Stimulated activated CD8-positive, alpha-beta memory T cell treated with anti-CD3 and anti-CD28 coated beads, Interleukin-12 subunit alpha, Interleukin-12 subunit beta, amount 100 ng/mL, for 4 hours (primary cell): ENCODE measurements around the gene AKT2.
A peak's percentile ranks its signal among the peaks of the same experiment; 100 is the strongest.

ENCODE experiments used
- DNase-seq: peaks from one replicate; pipeline ENCODE4 v3.0.0-alpha.2; 2020; ENCODE audit warnings: low read depth

Gene AKT2

GRCh38 chr19:40300668-40301067 lies 15.5 kb upstream of the AKT2 start:
- no peak for DNase-seq

- no peak for DNase-seq
These were observed 12.9 kb upstream of the AKT2 start for GRCh38 chr19:40298026-40298425.

GRCh38 chr19:40294560-40294959 lies 9.4 kb upstream of the AKT2 start:
- DNase-seq: no peak

GRCh38 chr19:40286971-40287421 lies 1.9 kb upstream of the AKT2 start:
- no peak for DNase-seq

- DNase-seq: no peak
These were observed 1.3 kb upstream of the AKT2 start for GRCh38 chr19:40286235-40286970.

GRCh38 chr19:40285353-40286234 lies 449 bp upstream of the AKT2 start:
- DNase-seq: peak; percentile 96

- DNase-seq: no peak
These were observed 969 bp downstream of the AKT2 start for GRCh38 chr19:40284251-40284500.

- DNase-seq: no peak
These were observed 1.5 kb downstream of the AKT2 start for GRCh38 chr19:40283414-40284250.

GRCh38 chr19:40282920-40283319 lies 2.2 kb downstream of the AKT2 start:
- no peak for DNase-seq

- no peak for DNase-seq
These were observed 3.0 kb downstream of the AKT2 start for GRCh38 chr19:40282209-40282580.

GRCh38 chr19:40281381-40282208 lies 3.5 kb downstream of the AKT2 start:
- no peak for DNase-seq

GRCh38 chr19:40280608-40281221 lies 4.4 kb downstream of the AKT2 start:
- no peak for DNase-seq

- no peak for DNase-seq
These were observed 5.2 kb downstream of the AKT2 start for GRCh38 chr19:40279761-40280607.

- no peak for DNase-seq
These were observed 6.0 kb downstream of the AKT2 start for GRCh38 chr19:40279120-40279551.

- no peak for DNase-seq
These were observed 6.6 kb downstream of the AKT2 start for GRCh38 chr19:40278361-40279035.

- no peak for DNase-seq
These were observed 7.6 kb downstream of the AKT2 start for GRCh38 chr19:40277356-40278059.

- no peak for DNase-seq
These were observed 10.3 kb downstream of the AKT2 start for GRCh38 chr19:40274585-40275544.
